GM12878 (cell line): ENCODE results near the gene RHBDF2. TPM values are rescaled to one million over a fixed set of nuclear protein-coding genes. Genes with fewer than 3 reads are reported as not detected.

Experiments
- ATAC-seq: fragments of 200-7000 bp; cut with Tn5 transposase; 3 replicates; pipeline ENCODE4 v1.9.1; 2020; ENCODE audit warnings: mild to moderate bottlenecking, moderate library complexity
- BruUV-seq: library from RNA; stranded (reverse); fragments of 400-500 nt; replicated peaks from 2 replicates; lab custom pipeline; 2021; lab: Mats Ljungman, UMichigan
- CTCF ChIA-PET: fragments of 300-600 bp; sonication (Branson Sonifier 250); formaldehyde crosslinking; extraction: SDS; loops from one replicate; lab custom pipeline; 2021; ENCODE audit warnings: inconsistent platforms; lab: Yijun Ruan, JAX
- POLR2A ChIA-PET: fragments of 350-600 bp; formaldehyde crosslinking; extraction: SDS; loops from one replicate; lab custom pipeline; 2021; ENCODE audit warnings: inconsistent platforms; lab: Charles Lee
- RAD21 ChIA-PET: fragments of 300-600 bp; sonication (Branson Sonifier 250); formaldehyde crosslinking; loops from one replicate; lab custom pipeline; 2023; ENCODE audit warnings: antibody characterized with exemption; ENCODE audit not compliant: unreplicated experiment; lab: Charles Lee
- SMC1A ChIA-PET: fragments of 300-600 bp; sonication (Branson Sonifier 250); formaldehyde crosslinking; loops from one replicate; lab custom pipeline; 2023; ENCODE audit not compliant: unreplicated experiment, uncharacterized antibody; lab: Charles Lee
- DNase-seq: peaks from one replicate; pipeline ENCODE4 v3.0.0-alpha.2; 2011; ENCODE audit warnings: low read depth, low spot score
- FAIRE-seq: peaks from 3 replicates; lab custom pipeline; 2011; peaks lifted over from hg19 to GRCh38; lab: Jason Lieb, UNC
- H2AFZ ChIP-seq: 2 replicates; pipeline ENCODE4 v1.6.0; 2011; ENCODE audit warnings: low read depth, low read length, control low read depth; ENCODE audit not compliant: control insufficient read depth
- H3K27ac ChIP-seq: 2 replicates; pipeline ENCODE4 v1.5.1; 2011; ENCODE audit warnings: control low read depth; ENCODE audit not compliant: control insufficient read depth, insufficient read depth
- H3K27me3 ChIP-seq, 2 experiments: replicated peaks in 1 of 2; 2 replicates each; pipeline versions ENCODE4 v1.6.0 to v1.6.1; 2011; ENCODE audit warnings: low read length in 1 of 2; ENCODE audit not compliant: control insufficient read depth in 2 of 2, insufficient read depth in 2 of 2
- H3K36me3 ChIP-seq, 2 experiments: 2 replicates each; pipeline ENCODE4 v1.5.1; 2011; ENCODE audit warnings: low read length in 1 of 2; ENCODE audit not compliant: control insufficient read depth in 2 of 2, insufficient read depth in 2 of 2
- H3K4me1 ChIP-seq: 2 replicates; pipeline ENCODE4 v1.6.1; 2011; ENCODE audit warnings: mild to moderate bottlenecking, low read length, moderate library complexity, mixed read lengths; ENCODE audit not compliant: control insufficient read depth, insufficient read depth
- H3K4me2 ChIP-seq: 2 replicates; pipeline ENCODE4 v1.6.0; 2011; ENCODE audit warnings: control low read depth; ENCODE audit not compliant: control insufficient read depth, insufficient read depth
- H3K4me3 ChIP-seq: fragments of 200-600 bp; sonication (generic); 2 replicates; pipeline ENCODE4 v1.5.1; 2016
- H3K79me2 ChIP-seq: 2 replicates; pipeline ENCODE4 v1.6.0; 2011; ENCODE audit warnings: low read length; ENCODE audit not compliant: control insufficient read depth, insufficient read depth
- H3K9ac ChIP-seq: 2 replicates; pipeline ENCODE4 v1.8.0; 2011; ENCODE audit warnings: low read length, control low read depth, mixed read lengths; ENCODE audit not compliant: control insufficient read depth, insufficient read depth
- H3K9me3 ChIP-seq: replicated peaks from 3 replicates; pipeline ENCODE4 v1.5.1; 2011; ENCODE audit warnings: mild to moderate bottlenecking, low read length; ENCODE audit not compliant: control insufficient read depth, insufficient read depth
- H4K20me1 ChIP-seq: 2 replicates; pipeline ENCODE4 v1.6.0; 2011; ENCODE audit not compliant: control insufficient read depth, insufficient read depth
- ATF7 ChIP-seq: fragments of 450-650 bp; IDR thresholded peaks from 2 replicates; pipeline ENCODE4 v1.6.1; 2016; ENCODE audit warnings: low read depth, mild to moderate bottlenecking
- CREM ChIP-seq: IDR thresholded peaks from 2 replicates; pipeline ENCODE4 v1.6.1; 2014; ENCODE audit warnings: antibody characterized with exemption, low read depth
- HCFC1 ChIP-seq: fragments of 150-350 bp; IDR thresholded peaks from 2 replicates; pipeline ENCODE4 v1.6.1; 2014; ENCODE audit warnings: low read length
- NFYA ChIP-seq: IDR thresholded peaks from 2 replicates; pipeline ENCODE4 v1.6.1; 2011; ENCODE audit warnings: low read depth, mild to moderate bottlenecking, low read length, improper control_type of control experiment, borderline replicate concordance
- NFYB ChIP-seq: IDR thresholded peaks from 2 replicates; pipeline ENCODE4 v1.6.1; 2011; ENCODE audit warnings: low read depth, mild to moderate bottlenecking, low read length, improper control_type of control experiment, moderate library complexity; ENCODE audit not compliant: insufficient read depth
- SMAD5 ChIP-seq: IDR thresholded peaks from 2 replicates; pipeline ENCODE4 v1.6.1; 2016; ENCODE audit warnings: antibody characterized with exemption, low read depth
- ZBED1 ChIP-seq: IDR thresholded peaks from 2 replicates; pipeline ENCODE4 v1.6.1; 2016; ENCODE audit warnings: borderline replicate concordance
- ZNF24 ChIP-seq: fragments of 450-650 bp; IDR thresholded peaks from 2 replicates; pipeline ENCODE4 v1.6.1; 2017; ENCODE audit warnings: antibody characterized with exemption, mild to moderate bottlenecking
- WGBS: methylation state at CpG from one replicate; pipeline ENCODE4 v1.1.6; 2016; ENCODE audit warnings: low lambda C conversion rate; ENCODE audit not compliant: insufficient replicate concordance, insufficient coverage; ENCODE audit errors: missing lambda C conversion rate; 5-methylcytosine and 5-hydroxymethylcytosine counted together
- in situ Hi-C: fragments of 300-500 bp; cut with MboI; formaldehyde crosslinking; loops from 9 replicates; pipeline ENCODE4 v1.14.3; 2018; ENCODE audit warnings: mixed read lengths
- intact Hi-C: fragments of 100-400 bp; cut with micrococcal nuclease; formaldehyde crosslinking; loops from one replicate; pipeline ENCODE4 v1.14.2; 2022; ENCODE audit not compliant: unreplicated experiment
- polyA plus RNA-seq, 11 experiments: library from polyadenylated mRNA; depleted of rRNA in 4 of 11; unstranded in 6 of 11; stranded (reverse) in 5 of 11; fragments of >200 nt; fragmentation: Nextera tagmentation in 4 of 11; fragmentation: Illumina TruSeq in 1 of 11; extraction: Ambion mirVana in 4 of 11; extraction: Trizol in 1 of 11; gene quantifications; 1 replicate in 1 of 11; 2 replicates in 10 of 11; pipeline versions ENCODE4 v1.2.1 to v1.2.3, GENCODE V29; 2011 to 2016; ENCODE audit warnings: inconsistent platforms in 2 of 11, missing spikeins in 2 of 11, low read depth in 1 of 11
- total RNA-seq, 4 experiments: library from RNA; depleted of rRNA in 3 of 4; stranded (reverse); fragments of >200 nt in 3 of 4; fragmentation: Illumina TruSeq in 1 of 4; extraction: Trizol in 1 of 4; gene quantifications; 2 replicates each; pipeline versions ENCODE4 v1.2.1 to v1.2.3, GENCODE V29; 2013 to 2021
- TF ChIP-seq, protein P1 (sequence below): fragments of 450-650 bp; formaldehyde crosslinking; IDR thresholded peaks from 2 replicates; pipeline ENCODE4 v1.4.0; 2020; ENCODE audit warnings: mild to moderate bottlenecking, moderate library complexity
- TF ChIP-seq, protein P2 (sequence below): IDR thresholded peaks from 2 replicates; pipeline ENCODE4 v1.6.1; 2011; ENCODE audit warnings: mild to moderate bottlenecking, low read depth, low read length, moderate library complexity; ENCODE audit not compliant: insufficient replicate concordance
- TF ChIP-seq, protein P3 (sequence below): IDR thresholded peaks from 2 replicates; pipeline ENCODE4 v1.6.1; 2012; ENCODE audit warnings: mild to moderate bottlenecking, low read depth, low read length

Gene RHBDF2
- total and polyA plus RNA-seq, 10 of the 15 experiments (the other 5 are each of a cell fraction or from before 2014, with no cell fraction given): 0.97 to 43.0 (median 18.7) TPM

DNA sequence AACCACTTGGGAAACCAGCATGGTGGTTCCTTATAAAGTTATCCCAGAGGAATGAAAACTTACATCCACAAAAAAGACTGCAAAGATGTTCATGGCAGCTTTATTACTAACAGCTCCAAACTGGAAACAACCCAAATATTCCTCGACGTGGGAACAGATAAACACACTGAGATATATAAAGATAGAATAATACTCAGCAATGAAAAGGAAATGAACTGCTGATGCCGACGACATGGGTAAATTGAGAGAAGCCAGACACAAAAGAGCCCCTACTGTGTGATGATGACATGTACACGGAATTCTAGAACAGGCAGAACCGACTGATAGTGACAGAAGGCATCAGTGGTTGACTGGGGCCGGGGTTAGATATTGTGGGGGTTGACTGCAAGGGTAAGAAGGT lies 48.3 kb upstream of the RHBDF2 start:
- no peaks in the 10 kb centered on the region for H4K20me1 ChIP-seq
- no peaks in the 10 kb centered on the region for H3K79me2 ChIP-seq
- intact Hi-C loops: no loop called here
- H3K27ac ChIP-seq: no peak overlapping the region
- BruUV-seq: no TSS peak
- ChIA-PET RAD21 (interaction anchor here (1.0 to 2.5 kb wide), 4 partner anchors 9 to 25 kb away, joined by 3 to 15 read pairs (median 3); no protein-coding TSS in a partner anchor), POLR2A (interaction anchor here (1.0 kb wide), 1 partner anchor 10 kb away, joined by 3 read pairs; no protein-coding TSS in a partner anchor), CTCF (interaction anchor here (1.0 to 2.4 kb wide), 7 partner anchors 13 to 132 kb away, joined by 3 to 19 read pairs (median 4); no protein-coding TSS in a partner anchor), SMC1A (interaction anchor here (1.2 to 3.9 kb wide), 5 partner anchors 8 to 61 kb away, joined by 3 to 16 read pairs (median 4); no protein-coding TSS in a partner anchor)
- WGBS: 61% methylated on average over 7 of the region's 7 CpGs
- in situ Hi-C loops: no loop called here
- H3K9ac ChIP-seq: no peak overlapping the region
- no peak overlapping the region; the same call in 1 of the 2 replicates for H3K4me2 ChIP-seq
- no peaks in the 10 kb centered on the region; a peak in 1 of 4 replicates for H3K36me3 ChIP-seq
- ATAC-seq (no peak), DNase-seq (no peak), FAIRE-seq (no peak)
- H3K4me1 ChIP-seq: no peaks in the 10 kb centered on the region; the same call in 1 of the 2 replicates
- H3K4me3 ChIP-seq: no peak overlapping the region
- no peak overlapping the region for H2AFZ ChIP-seq
- no peaks in the 10 kb centered on the region for H3K27me3 ChIP-seq
- no peaks in the 10 kb centered on the region for H3K9me3 ChIP-seq
- TF ChIP-seq ZBED1 (no peak), HCFC1 (no peak), ZNF24 (no peak), CREM (no peak), NFYA (no peak), NFYB (no peak), ATF7 (no peak), SMAD5 (no peak)
- TF ChIP-seq, protein P1, sequence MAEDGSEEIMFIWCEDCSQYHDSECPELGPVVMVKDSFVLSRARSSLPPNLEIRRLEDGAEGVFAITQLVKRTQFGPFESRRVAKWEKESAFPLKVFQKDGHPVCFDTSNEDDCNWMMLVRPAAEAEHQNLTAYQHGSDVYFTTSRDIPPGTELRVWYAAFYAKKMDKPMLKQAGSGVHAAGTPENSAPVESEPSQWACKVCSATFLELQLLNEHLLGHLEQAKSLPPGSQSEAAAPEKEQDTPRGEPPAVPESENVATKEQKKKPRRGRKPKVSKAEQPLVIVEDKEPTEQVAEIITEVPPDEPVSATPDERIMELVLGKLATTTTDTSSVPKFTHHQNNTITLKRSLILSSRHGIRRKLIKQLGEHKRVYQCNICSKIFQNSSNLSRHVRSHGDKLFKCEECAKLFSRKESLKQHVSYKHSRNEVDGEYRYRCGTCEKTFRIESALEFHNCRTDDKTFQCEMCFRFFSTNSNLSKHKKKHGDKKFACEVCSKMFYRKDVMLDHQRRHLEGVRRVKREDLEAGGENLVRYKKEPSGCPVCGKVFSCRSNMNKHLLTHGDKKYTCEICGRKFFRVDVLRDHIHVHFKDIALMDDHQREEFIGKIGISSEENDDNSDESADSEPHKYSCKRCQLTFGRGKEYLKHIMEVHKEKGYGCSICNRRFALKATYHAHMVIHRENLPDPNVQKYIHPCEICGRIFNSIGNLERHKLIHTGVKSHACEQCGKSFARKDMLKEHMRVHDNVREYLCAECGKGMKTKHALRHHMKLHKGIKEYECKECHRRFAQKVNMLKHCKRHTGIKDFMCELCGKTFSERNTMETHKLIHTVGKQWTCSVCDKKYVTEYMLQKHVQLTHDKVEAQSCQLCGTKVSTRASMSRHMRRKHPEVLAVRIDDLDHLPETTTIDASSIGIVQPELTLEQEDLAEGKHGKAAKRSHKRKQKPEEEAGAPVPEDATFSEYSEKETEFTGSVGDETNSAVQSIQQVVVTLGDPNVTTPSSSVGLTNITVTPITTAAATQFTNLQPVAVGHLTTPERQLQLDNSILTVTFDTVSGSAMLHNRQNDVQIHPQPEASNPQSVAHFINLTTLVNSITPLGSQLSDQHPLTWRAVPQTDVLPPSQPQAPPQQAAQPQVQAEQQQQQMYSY (CRISPR knock-in tag): no peak
- TF ChIP-seq, protein P2, sequence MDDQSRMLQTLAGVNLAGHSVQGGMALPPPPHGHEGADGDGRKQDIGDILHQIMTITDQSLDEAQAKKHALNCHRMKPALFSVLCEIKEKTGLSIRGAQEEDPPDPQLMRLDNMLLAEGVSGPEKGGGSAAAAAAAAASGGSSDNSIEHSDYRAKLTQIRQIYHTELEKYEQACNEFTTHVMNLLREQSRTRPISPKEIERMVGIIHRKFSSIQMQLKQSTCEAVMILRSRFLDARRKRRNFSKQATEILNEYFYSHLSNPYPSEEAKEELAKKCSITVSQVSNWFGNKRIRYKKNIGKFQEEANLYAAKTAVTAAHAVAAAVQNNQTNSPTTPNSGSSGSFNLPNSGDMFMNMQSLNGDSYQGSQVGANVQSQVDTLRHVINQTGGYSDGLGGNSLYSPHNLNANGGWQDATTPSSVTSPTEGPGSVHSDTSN: no peak
- TF ChIP-seq, protein P3, sequence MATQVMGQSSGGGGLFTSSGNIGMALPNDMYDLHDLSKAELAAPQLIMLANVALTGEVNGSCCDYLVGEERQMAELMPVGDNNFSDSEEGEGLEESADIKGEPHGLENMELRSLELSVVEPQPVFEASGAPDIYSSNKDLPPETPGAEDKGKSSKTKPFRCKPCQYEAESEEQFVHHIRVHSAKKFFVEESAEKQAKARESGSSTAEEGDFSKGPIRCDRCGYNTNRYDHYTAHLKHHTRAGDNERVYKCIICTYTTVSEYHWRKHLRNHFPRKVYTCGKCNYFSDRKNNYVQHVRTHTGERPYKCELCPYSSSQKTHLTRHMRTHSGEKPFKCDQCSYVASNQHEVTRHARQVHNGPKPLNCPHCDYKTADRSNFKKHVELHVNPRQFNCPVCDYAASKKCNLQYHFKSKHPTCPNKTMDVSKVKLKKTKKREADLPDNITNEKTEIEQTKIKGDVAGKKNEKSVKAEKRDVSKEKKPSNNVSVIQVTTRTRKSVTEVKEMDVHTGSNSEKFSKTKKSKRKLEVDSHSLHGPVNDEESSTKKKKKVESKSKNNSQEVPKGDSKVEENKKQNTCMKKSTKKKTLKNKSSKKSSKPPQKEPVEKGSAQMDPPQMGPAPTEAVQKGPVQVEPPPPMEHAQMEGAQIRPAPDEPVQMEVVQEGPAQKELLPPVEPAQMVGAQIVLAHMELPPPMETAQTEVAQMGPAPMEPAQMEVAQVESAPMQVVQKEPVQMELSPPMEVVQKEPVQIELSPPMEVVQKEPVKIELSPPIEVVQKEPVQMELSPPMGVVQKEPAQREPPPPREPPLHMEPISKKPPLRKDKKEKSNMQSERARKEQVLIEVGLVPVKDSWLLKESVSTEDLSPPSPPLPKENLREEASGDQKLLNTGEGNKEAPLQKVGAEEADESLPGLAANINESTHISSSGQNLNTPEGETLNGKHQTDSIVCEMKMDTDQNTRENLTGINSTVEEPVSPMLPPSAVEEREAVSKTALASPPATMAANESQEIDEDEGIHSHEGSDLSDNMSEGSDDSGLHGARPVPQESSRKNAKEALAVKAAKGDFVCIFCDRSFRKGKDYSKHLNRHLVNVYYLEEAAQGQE: no peak
